IMR-90 (cell line): ENCODE results near the gene TTC39C. TPM values are rescaled to one million over a fixed set of nuclear protein-coding genes. Genes with fewer than 3 reads are reported as not detected.

ENCODE experiments used
- ATAC-seq: fragments of 200-7000 bp; cut with Tn5 transposase; 2 replicates; pipeline ENCODE4 v1.9.1; 2020; ENCODE audit warnings: low read depth, mild to moderate bottlenecking, moderate library complexity
- BruUV-seq: library from RNA; stranded (reverse); fragments of 400-500 nt; replicated peaks from 2 replicates; lab custom pipeline; 2021; lab: Mats Ljungman, UMichigan
- CTCF ChIA-PET: fragments of 300-600 bp; formaldehyde crosslinking; extraction: SDS; loops from one replicate; lab custom pipeline; 2021; ENCODE audit warnings: antibody characterized with exemption; lab: Yijun Ruan, JAX
- POLR2A ChIA-PET: fragments of 300-600 bp; sonication (Branson Sonifier 250); formaldehyde crosslinking; loops from one replicate; lab custom pipeline; 2022; ENCODE audit warnings: antibody characterized with exemption; ENCODE audit not compliant: unreplicated experiment; lab: Charles Lee
- DNase-seq: peaks from one replicate; pipeline ENCODE4 v3.0.0; 2013
- H2AFZ ChIP-seq: replicated peaks from 2 replicates; pipeline ENCODE3; 2013; ENCODE audit warnings: low read length, mild to moderate bottlenecking; ENCODE audit not compliant: poor library complexity
- H2AK5ac ChIP-seq: 2 replicates; pipeline ENCODE4 v1.6.1; 2013; ENCODE audit warnings: low read depth, low read length, inconsistent platforms
- H2AK9ac ChIP-seq: replicated peaks from 2 replicates; pipeline ENCODE3; 2013; ENCODE audit warnings: mild to moderate bottlenecking, low read depth, low read length, moderate library complexity; ENCODE audit not compliant: poor library complexity
- H2BK120ac ChIP-seq: 2 replicates; pipeline ENCODE4 v1.6.1; 2013; ENCODE audit warnings: low read depth, low read length, inconsistent platforms
- H2BK15ac ChIP-seq: 3 replicates; pipeline ENCODE4 v1.6.1; 2013; ENCODE audit warnings: low read depth, low read length, inconsistent platforms
- H2BK20ac ChIP-seq: 2 replicates; pipeline ENCODE4 v1.6.1; 2013; ENCODE audit warnings: low read depth, mild to moderate bottlenecking, inconsistent platforms, low read length, moderate library complexity
- H2BK5ac ChIP-seq: 2 replicates; pipeline ENCODE4 v1.6.1; 2013; ENCODE audit warnings: mild to moderate bottlenecking, low read depth, low read length, inconsistent platforms; ENCODE audit not compliant: poor library complexity, severe bottlenecking
- H3K14ac ChIP-seq: replicated peaks from 2 replicates; pipeline ENCODE4 v1.6.1; 2013; ENCODE audit warnings: low read depth, low read length, inconsistent platforms
- H3K18ac ChIP-seq: 2 replicates; pipeline ENCODE4 v1.6.1; 2013; ENCODE audit warnings: low read depth, low read length, control low read depth
- H3K23ac ChIP-seq: 2 replicates; pipeline ENCODE4 v1.6.1; 2013; ENCODE audit warnings: low read depth, low read length, inconsistent platforms
- H3K27ac ChIP-seq: 2 replicates; pipeline ENCODE4 v1.5.1; 2013; ENCODE audit warnings: mild to moderate bottlenecking, control low read depth, low read length; ENCODE audit not compliant: insufficient read depth
- H3K27me3 ChIP-seq: 2 replicates; pipeline ENCODE4 v1.6.1; 2013; ENCODE audit warnings: low read length; ENCODE audit not compliant: control insufficient read depth, insufficient read depth
- H3K36me3 ChIP-seq: 2 replicates; pipeline ENCODE4 v1.6.1; 2013; ENCODE audit warnings: low read length, mixed read lengths; ENCODE audit not compliant: control insufficient read depth, insufficient read depth
- H3K4ac ChIP-seq: 2 replicates; pipeline ENCODE4 v1.6.1; 2013; ENCODE audit warnings: low read depth, low read length, inconsistent platforms
- H3K4me1 ChIP-seq: 2 replicates; pipeline ENCODE4 v1.6.1; 2013; ENCODE audit warnings: low read length, mixed read lengths; ENCODE audit not compliant: control insufficient read depth, insufficient read depth
- H3K4me2 ChIP-seq: 2 replicates; pipeline ENCODE4 v1.6.1; 2013; ENCODE audit warnings: low read depth, mild to moderate bottlenecking, control low read depth, low read length, moderate library complexity
- H3K4me3 ChIP-seq: 2 replicates; pipeline ENCODE4 v1.5.1; 2013; ENCODE audit warnings: low read depth, mild to moderate bottlenecking, control low read depth, low read length, moderate library complexity; ENCODE audit not compliant: insufficient read depth
- H3K56ac ChIP-seq: 2 replicates; pipeline ENCODE4 v1.6.1; 2013; ENCODE audit warnings: low read length, inconsistent platforms; ENCODE audit not compliant: insufficient read depth; ENCODE audit errors: extremely low read depth
- H3K79me1 ChIP-seq, 2 experiments: 2 replicates each; pipeline ENCODE4 v1.6.1; 2013; ENCODE audit warnings: low read length in 2 of 2, inconsistent platforms in 1 of 2, low read depth in 1 of 2
- H3K9ac ChIP-seq: 2 replicates; pipeline ENCODE4 v1.6.1; 2013; ENCODE audit warnings: low read depth, low read length, control low read depth
- H3K9me1 ChIP-seq: 2 replicates; pipeline ENCODE4 v1.6.1; 2013; ENCODE audit warnings: low read length, inconsistent platforms; ENCODE audit not compliant: insufficient read depth
- H3K9me3 ChIP-seq: 2 replicates; pipeline ENCODE4 v1.6.1; 2013; ENCODE audit warnings: low read length; ENCODE audit not compliant: control insufficient read depth, insufficient read depth
- H4K20me1 ChIP-seq: 2 replicates; pipeline ENCODE4 v1.6.1; 2013; ENCODE audit warnings: low read length, inconsistent platforms; ENCODE audit not compliant: insufficient read depth
- H4K5ac ChIP-seq: 2 replicates; pipeline ENCODE4 v1.6.1; 2013; ENCODE audit warnings: mild to moderate bottlenecking, low read depth, low read length, control low read depth
- H4K8ac ChIP-seq, 2 experiments: 2 replicates each; pipeline ENCODE4 v1.6.1; 2013; ENCODE audit warnings: low read depth in 2 of 2, low read length in 2 of 2, control low read depth in 1 of 2, inconsistent platforms in 1 of 2
- H4K91ac ChIP-seq: 2 replicates; pipeline ENCODE4 v1.6.1; 2013; ENCODE audit warnings: low read depth, low read length, inconsistent platforms; ENCODE audit not compliant: insufficient read depth
- BHLHE40 ChIP-seq: fragments of 150-350 bp; IDR thresholded peaks from 2 replicates; pipeline ENCODE4 v1.6.1; 2016; ENCODE audit warnings: mild to moderate bottlenecking, low read depth, low read length
- CEBPB ChIP-seq: IDR thresholded peaks from 2 replicates; pipeline ENCODE4 v1.6.1; 2012; ENCODE audit warnings: low read depth, low read length, improper control_type of control experiment
- CHD1 ChIP-seq: IDR thresholded peaks from 2 replicates; pipeline ENCODE4 v1.6.1; 2012; ENCODE audit warnings: low read depth, low read length, improper control_type of control experiment
- CTCF ChIP-seq: conservative IDR thresholded peaks from 2 replicates; pipeline ENCODE4 v1.5.1; 2012; ENCODE audit warnings: mild to moderate bottlenecking, low read depth, low read length, improper control_type of control experiment
- FOS ChIP-seq: fragments of 150-350 bp; IDR thresholded peaks from 2 replicates; pipeline ENCODE4 v1.6.1; 2016; ENCODE audit warnings: low read depth, low read length
- MAFK ChIP-seq: IDR thresholded peaks from 2 replicates; pipeline ENCODE4 v1.6.1; 2012; ENCODE audit warnings: low read depth, low read length, improper control_type of control experiment
- MAZ ChIP-seq: IDR thresholded peaks from 2 replicates; pipeline ENCODE4 v1.6.1; 2012; ENCODE audit warnings: low read depth, mild to moderate bottlenecking, low read length, improper control_type of control experiment, moderate library complexity, borderline replicate concordance
- MXI1 ChIP-seq: IDR thresholded peaks from 2 replicates; pipeline ENCODE4 v1.6.1; 2012; ENCODE audit warnings: low read depth, mild to moderate bottlenecking, low read length, moderate library complexity, borderline replicate concordance
- NFE2L2 ChIP-seq: fragments of 150-350 bp; IDR thresholded peaks from 2 replicates; pipeline ENCODE4 v1.6.1; 2016; ENCODE audit warnings: low read depth, mild to moderate bottlenecking, low read length
- POLR2A ChIP-seq: IDR thresholded peaks from 2 replicates; pipeline ENCODE4 v1.6.1; 2012; ENCODE audit warnings: mild to moderate bottlenecking, low read depth, low read length
- RAD21 ChIP-seq: IDR thresholded peaks from 2 replicates; pipeline ENCODE4 v1.6.1; 2012; ENCODE audit warnings: low read length, improper control_type of control experiment
- RCOR1 ChIP-seq: IDR thresholded peaks from 2 replicates; pipeline ENCODE4 v1.6.1; 2012; ENCODE audit warnings: mild to moderate bottlenecking, low read length, improper control_type of control experiment; ENCODE audit not compliant: insufficient replicate concordance
- RFX5 ChIP-seq: IDR thresholded peaks from 2 replicates; pipeline ENCODE4 v1.8.0; 2012; ENCODE audit warnings: low read depth, mild to moderate bottlenecking, low read length, moderate library complexity
- SMC3 ChIP-seq: fragments of 150-350 bp; IDR thresholded peaks from 2 replicates; pipeline ENCODE4 v1.6.1; 2016; ENCODE audit warnings: low read depth, mild to moderate bottlenecking, antibody characterized with exemption, low read length, moderate library complexity
- WGBS, 2 experiments: methylation state at CpG; one replicate each; pipeline versions ENCODE4 v1.1.5 to v1.1.7; 2013; ENCODE audit warnings: missing lambda C conversion rate in 2 of 2; ENCODE audit not compliant: insufficient read length in 1 of 2; ENCODE audit errors: extremely low coverage in 2 of 2; 5-methylcytosine and 5-hydroxymethylcytosine counted together
- dilution Hi-C: fragments of 300-500 bp; cut with HindIII; formaldehyde crosslinking; loops from one replicate; pipeline ENCODE4 v1.14.3; 2018; ENCODE audit warnings: low sequenced_read_pairs; ENCODE audit not compliant: unreplicated experiment
- in situ Hi-C: fragments of 300-500 bp; cut with MboI; formaldehyde crosslinking; loops from 3 replicates; pipeline ENCODE4 v1.14.3; 2019; ENCODE audit warnings: low sequenced_read_pairs, inconsistent platforms, mixed read lengths
- intact Hi-C: fragments of 100-400 bp; cut with micrococcal nuclease; formaldehyde crosslinking; loops from 2 replicates; pipeline ENCODE4 v1.10.0; 2022
- polyA plus RNA-seq, 3 experiments: library from polyadenylated mRNA; depleted of rRNA; stranded (reverse); fragments of >200 nt; gene quantifications; 2 replicates each; pipeline ENCODE4 v1.2.3, GENCODE V29; 2012; ENCODE audit warnings: low replicate concordance in 1 of 3
- total RNA-seq: library from RNA; depleted of rRNA; stranded (reverse); fragments of >200 nt; gene quantifications from 2 replicates; pipeline ENCODE4 v1.2.3, GENCODE V29; 2012
- TF ChIP-seq, protein P1 (sequence below): fragments of 150-350 bp; IDR thresholded peaks from 2 replicates; pipeline ENCODE4 v1.6.1; 2017; ENCODE audit warnings: mild to moderate bottlenecking, antibody characterized with exemption, low read length, low read depth

The TTC39C gene
- total and polyA plus RNA-seq, 2 of the 4 experiments (the other 2 are of a cell fraction) = 8.0 to 20.8 TPM

- no peak overlapping the region for H3K9ac ChIP-seq
- no peak overlapping the region for H2AK5ac ChIP-seq
- no peaks in the 10 kb centered on the region for H3K36me3 ChIP-seq
- no peaks in the 10 kb centered on the region for H3K27me3 ChIP-seq
- intact Hi-C loops = no loop called here
- no peak overlapping the region for H3K4me2 ChIP-seq
- H3K79me1 ChIP-seq = no peaks in the 10 kb centered on the region
- BruUV-seq = no TSS peak
- H2BK5ac ChIP-seq = no peak overlapping the region
- no peak overlapping the region for H3K4me3 ChIP-seq
- H3K4me1 ChIP-seq = no peaks in the 10 kb centered on the region
- H3K14ac ChIP-seq = no peak overlapping the region
- in situ Hi-C loops = no loop called here
- no peak overlapping the region for H3K18ac ChIP-seq
- no peaks in the 10 kb centered on the region for H3K9me1 ChIP-seq
- WGBS, 2 experiments = no CpG with 5 or more reads among the region's 2 CpGs
- H3K9me3 ChIP-seq = no peaks in the 10 kb centered on the region
- no peak for DNase-seq
- no peaks in the 10 kb centered on the region for H4K20me1 ChIP-seq
- no peak for TF ChIP-seq RAD21
- TF ChIP-seq MAZ = no peak
- no peak for TF ChIP-seq MXI1
- no peak for TF ChIP-seq BHLHE40
- TF ChIP-seq CHD1 = no peak
- TF ChIP-seq RCOR1 = no peak
- TF ChIP-seq RFX5 = no peak
- no peak for TF ChIP-seq FOS
- TF ChIP-seq, protein P1, sequence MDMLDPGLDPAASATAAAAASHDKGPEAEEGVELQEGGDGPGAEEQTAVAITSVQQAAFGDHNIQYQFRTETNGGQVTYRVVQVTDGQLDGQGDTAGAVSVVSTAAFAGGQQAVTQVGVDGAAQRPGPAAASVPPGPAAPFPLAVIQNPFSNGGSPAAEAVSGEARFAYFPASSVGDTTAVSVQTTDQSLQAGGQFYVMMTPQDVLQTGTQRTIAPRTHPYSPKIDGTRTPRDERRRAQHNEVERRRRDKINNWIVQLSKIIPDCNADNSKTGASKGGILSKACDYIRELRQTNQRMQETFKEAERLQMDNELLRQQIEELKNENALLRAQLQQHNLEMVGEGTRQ = no peak
- TF ChIP-seq MAFK = no peak
- no peak for TF ChIP-seq CEBPB
- no peak for TF ChIP-seq NFE2L2
- TF ChIP-seq SMC3 = no peak
- no peak for TF ChIP-seq POLR2A
- TF ChIP-seq CTCF = no peak
- H2BK15ac ChIP-seq = no peak overlapping the region
- H3K56ac ChIP-seq = no peak overlapping the region
- ATAC-seq = no peak
- ChIA-PET CTCF (no interaction called here), POLR2A (no interaction called here)
- no peak overlapping the region for H2AK9ac ChIP-seq
- no peak overlapping the region for H3K23ac ChIP-seq
- H2AFZ ChIP-seq = no peak overlapping the region
- H4K91ac ChIP-seq = no peak overlapping the region
- no peak overlapping the region for H4K8ac ChIP-seq
- H2BK20ac ChIP-seq = no peak overlapping the region
- no peak overlapping the region for H3K4ac ChIP-seq
- dilution Hi-C loops = no loop called here
- H2BK120ac ChIP-seq = no peak overlapping the region
- H4K5ac ChIP-seq = no peak overlapping the region
- H3K27ac ChIP-seq = no peak overlapping the region
Observed at GRCh38 chr18:23998018-23998417, 16.5 kb upstream of the TTC39C start.
